Amygdala (tissue), 56 donors: ENCODE data around the gene PNLIPRP2.

Experiments used
- DNase-seq, 56 donors: peaks; one replicate each; lab custom pipeline; 2025; lab: John Stamatoyannopoulos, UW

Gene PNLIPRP2

DNA sequence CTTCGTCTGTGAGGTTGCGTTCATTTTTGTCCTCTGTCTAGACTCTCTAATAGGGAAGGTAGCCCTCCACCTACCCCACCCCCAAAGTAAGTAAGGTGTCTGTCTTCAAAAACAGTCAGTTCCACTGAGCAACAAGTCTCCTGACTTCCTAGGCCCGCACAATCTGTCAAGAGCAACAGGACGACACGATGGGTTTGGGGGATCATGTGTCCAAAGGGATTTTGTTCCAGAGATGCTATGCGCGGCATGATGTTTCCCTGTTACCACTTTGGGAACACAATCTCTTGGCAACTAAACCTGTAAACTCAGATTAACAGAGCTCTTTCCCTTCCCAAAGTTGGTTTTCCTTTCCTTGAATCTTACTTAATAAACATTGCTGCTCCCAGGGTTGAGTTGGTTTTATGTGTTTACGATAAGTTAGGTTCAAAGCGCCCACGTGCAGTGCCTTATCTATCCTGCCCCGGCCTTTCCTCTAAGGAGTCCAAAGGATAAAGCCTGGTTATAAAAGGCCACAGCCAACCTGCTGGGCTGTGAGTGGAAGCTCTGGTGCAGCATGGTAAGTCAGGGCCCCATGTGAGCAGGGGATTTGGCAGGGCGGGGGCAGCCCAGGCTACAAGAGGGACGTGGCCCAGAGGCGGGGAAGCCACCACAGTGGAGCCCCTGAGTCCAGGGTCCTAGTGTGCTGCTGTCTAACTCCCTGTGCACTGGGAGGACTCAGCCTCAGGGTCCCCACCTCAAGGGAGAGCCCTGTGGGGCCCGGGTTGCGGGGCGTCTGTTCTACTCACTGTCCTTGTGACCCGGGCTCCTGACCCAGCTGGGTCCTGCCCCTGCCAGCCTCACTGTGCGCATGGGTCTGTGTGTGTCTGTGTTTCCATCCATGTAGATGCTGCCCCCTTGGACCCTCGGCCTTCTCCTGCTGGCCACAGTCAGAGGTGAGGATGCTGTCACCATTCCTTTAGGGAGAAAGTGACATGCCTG lies at the start of gene PNLIPRP2:
TSS of gene PNLIPRP2 (plus strand) at position 531 of the 978 bp plus-strand sequence.
- no peak for DNase-seq

- no peak for DNase-seq
Observed at GRCh38 chr10:116574797-116575196, 46.0 kb upstream of the PNLIPRP2 start.

GRCh38 chr10:116587878-116588591 lies 32.7 kb upstream of the PNLIPRP2 start:
- DNase-seq = no peak

DNA sequence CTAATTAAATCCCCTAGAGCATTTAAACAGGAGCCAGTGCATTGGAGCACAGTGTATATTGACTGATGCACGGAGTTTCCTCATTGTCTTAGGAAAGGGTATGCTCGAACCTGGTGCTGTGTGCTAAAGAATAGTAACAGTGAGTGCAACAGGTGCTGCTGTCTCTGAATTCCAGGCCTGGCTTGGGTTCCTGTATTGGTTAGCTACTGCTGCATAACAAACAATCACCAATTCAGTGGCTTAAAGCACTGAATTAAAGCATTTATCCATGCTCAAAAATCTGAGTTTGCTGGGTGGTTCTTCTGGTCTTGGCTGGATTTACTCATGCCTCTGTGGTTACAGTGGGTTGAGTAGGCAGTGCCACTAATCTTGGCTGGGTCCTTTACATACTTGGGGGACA lies 31.8 kb upstream of the PNLIPRP2 start:
- DNase-seq = no peak

DNA sequence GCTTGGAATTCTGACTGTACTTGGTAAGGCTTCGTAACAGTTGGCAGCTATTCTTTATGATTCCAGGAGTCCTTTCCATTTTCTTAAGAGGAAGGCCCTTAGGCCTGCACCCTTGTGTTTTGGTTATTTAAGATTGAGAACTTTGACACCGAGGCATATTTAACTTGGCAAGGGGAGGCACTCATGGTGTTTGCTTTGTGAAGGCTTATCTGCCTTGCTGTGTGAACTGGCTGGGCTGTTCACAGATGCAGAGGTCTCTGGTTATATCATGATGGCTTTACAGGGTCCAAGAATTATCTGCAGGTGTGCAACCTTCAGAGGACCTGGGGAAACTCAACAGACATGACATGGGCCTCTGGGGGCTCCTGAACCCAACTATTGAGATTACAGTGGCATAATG lies 30.8 kb upstream of the PNLIPRP2 start:
- DNase-seq = no peak

DNA sequence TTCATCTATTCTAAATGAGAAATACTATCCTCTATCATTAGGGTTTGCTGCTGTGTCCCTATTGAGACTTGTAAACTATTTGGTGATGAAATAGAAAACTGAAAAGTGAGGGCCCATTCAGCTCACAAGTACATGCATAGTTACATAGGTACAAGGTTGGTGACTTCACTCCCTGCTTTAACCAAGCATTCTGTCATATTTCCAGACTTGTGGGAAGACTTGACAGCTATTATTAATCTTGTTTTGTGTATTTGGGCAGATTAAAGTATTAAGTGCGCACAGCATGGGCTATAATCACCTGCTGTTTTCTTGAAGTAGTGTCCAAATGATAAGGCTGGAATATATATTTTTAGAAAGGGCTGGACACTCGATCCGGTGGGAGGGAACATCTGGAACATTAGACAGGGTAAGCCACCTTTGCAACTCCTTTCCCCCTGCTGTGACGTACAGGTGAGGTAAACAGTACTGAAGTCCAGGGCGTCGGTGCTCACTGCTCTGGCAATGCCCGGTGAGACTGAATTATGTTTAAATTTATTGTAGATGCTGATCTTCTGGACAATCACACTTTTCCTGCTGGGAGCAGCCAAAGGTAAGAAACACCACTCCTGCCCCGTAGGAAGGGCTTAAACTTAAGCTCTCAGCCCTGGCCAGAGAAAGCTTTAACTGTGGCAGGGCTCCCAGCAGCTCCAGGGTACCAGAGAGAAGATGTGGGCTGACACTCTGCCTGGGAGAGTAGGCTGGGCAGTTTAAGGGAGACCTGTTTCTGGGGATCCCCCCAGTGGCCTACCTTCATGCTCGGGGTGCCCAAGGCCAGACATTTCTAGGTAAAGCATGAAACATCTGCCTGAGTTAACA lies 29.9 kb upstream of the PNLIPRP2 start, which contains the start of gene PNLIPRP1:
TSS of gene PNLIPRP1 (plus strand) at position 370 of the 855 bp plus-strand sequence. CDS start at position 541, 171 bp downstream.
- no peak for DNase-seq

DNA sequence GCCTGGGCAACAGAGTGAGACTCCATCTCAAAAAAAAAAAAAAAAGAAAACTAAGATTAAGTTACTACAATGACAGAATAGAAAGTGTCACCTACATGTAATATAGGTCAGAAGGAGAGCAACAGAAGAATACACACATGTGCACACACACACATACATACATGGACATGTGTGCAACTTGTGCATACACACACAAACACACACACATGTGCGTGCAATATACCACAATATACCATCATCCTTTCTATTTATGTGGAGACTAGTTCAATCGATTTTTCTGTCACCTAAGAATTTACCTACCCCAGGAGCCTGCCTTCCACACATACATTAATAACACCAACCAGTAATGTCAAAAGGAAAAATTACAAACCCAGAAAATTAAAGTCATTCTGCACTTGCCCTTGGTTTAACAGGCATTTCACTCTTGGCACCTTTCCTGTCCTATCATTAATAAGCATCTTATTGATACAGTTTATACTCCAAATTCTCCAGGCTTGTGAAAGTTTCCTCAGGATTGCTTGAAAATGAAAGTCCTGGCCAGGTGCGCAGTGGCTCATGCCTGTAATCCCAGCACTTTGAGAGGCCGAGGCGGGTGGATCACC lies 27.5 kb upstream of the PNLIPRP2 start:
- no peak for DNase-seq

- no peak for DNase-seq
Observed at GRCh38 chr10:116594525-116595035, 26.2 kb upstream of the PNLIPRP2 start.

DNA sequence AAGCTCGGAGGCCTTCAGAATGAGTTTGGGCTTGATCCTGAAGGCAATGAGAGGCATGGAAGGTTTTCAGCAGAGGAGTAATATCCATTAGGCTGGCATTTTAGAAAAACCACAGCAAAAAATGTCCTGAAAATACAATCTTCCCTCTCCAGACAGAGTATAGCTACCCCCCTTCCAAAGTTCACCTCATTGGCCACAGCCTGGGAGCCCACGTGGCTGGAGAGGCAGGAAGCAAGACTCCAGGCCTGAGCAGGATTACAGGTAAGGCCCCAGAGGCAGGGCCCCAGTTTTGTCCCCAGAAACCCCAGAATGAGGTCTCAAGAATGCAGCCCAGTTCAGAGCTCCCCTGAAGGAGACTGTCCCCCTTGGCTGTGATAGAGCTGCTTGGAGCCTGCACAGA lies 24.7 kb upstream of the PNLIPRP2 start:
- no peak for DNase-seq

DNA sequence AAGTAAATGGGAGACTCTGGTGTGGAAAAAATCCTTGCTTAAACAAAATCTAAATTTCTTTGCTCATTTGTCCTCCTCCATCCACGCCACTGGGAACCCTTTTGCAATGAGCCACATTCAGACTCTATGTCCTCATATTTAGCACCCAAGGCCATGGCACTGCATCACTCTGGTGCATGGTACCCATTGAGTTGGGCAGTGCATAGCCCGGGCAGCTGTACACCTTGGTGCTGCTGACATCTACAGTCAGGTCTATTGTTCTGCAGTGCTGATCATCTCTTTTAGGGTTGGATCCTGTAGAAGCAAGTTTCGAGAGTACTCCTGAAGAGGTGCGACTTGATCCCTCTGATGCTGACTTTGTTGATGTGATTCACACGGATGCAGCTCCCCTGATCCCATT lies 23.2 kb upstream of the PNLIPRP2 start:
- no peak for DNase-seq

DNA sequence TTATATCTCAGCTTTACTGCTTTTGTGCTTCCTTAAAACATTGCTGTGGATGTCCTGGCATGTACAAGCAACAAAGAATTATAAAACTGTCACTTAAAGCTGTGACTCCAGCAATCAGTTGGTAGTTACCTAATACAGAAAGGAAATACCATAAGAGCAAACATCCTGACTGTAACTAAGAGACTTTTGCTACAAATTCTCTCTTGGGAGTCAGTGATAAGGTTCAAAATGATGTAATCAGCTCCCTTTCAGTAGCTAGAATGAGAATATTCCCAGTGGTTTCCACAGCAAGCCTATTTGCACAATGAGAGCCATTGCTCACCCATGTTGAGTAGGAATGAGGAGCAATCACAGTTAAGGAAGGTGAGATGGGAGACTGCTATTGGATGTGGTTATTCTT lies 22.4 kb upstream of the PNLIPRP2 start:
- DNase-seq = no peak

GRCh38 chr10:116599991-116600390 lies 20.8 kb upstream of the PNLIPRP2 start:
- DNase-seq = no peak

- DNase-seq = no peak
Observed at GRCh38 chr10:116602648-116603400, 17.9 kb upstream of the PNLIPRP2 start.

DNA sequence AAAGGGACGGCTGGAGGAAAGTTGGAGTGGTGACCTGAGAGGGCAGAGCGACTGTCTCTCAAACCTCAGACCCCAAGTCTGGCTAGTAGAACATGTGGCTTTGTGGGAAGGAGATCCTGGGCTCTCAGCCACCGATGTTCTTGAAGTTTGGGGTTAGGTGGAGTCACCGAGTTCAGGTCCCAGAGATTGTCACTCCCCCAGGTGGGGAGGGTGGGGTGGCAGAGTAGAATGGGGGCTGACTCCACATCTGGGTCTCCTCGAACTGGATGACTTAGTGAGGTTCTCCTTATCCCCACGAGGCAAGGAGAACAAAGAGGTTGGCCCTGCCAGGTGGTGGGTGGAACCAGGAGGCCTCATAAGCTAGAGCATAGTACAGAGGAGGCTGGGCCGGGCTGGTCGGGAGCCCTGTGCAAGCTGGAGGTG lies 14.7 kb upstream of the PNLIPRP2 start:
- no peak for DNase-seq

- DNase-seq = no peak
Observed at GRCh38 chr10:116607336-116607735, 13.4 kb upstream of the PNLIPRP2 start.

- no peak for DNase-seq
Observed at GRCh38 chr10:116608686-116609594, 11.8 kb upstream of the PNLIPRP2 start.

DNA sequence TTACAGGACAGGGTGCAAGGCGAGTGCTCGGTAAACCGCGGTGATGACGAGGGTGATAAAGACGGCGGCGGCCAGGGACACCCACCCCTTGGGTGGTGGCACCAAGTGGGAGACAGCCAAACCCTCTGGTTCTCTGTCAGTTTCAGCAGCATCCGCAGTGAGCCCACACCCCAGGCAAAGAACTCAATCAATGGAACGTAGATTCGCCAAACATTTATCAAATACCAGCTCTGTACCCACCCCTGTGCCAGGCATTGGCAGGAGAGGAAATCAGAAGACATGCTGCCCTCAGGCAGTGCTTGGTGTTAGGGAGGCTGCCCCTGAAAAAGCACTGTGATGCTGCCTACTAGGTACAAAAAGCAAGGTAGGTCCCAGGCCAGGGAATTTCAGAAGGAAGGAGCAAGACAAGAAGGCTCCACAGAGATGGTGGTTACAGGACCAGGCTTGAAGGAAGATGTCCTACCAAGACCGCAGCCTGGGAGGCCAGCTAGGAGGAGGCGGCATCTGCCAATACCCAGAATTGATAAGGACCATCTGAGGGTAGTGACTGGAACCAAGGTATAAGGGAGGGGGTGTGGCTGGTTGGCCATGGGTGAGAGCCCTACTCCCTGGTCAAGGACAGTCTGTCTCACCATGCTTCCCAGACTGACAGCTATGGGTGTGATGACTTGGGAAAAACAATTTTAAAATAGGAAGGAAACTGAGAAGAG lies 10.2 kb upstream of the PNLIPRP2 start:
- no peak for DNase-seq
